ELF-1 (cell line): Measurements from ENCODE around the gene ANKRD52.

Source experiments
- DNase-seq: peaks from one replicate; pipeline ENCODE4 v3.0.0-alpha.2; 2016; ENCODE audit warnings: low read depth, low spot score

Gene ANKRD52

GRCh38 chr12:56241424-56242303 lies 16.5 kb downstream of the ANKRD52 start:
- no peak for DNase-seq

- no peak for DNase-seq
Observed at GRCh38 chr12:56237552-56237951, 20.6 kb downstream of the ANKRD52 start.

GRCh38 chr12:56236985-56237384 lies 21.2 kb downstream of the ANKRD52 start:
- no peak for DNase-seq

- no peak for DNase-seq
Observed at GRCh38 chr12:56236091-56236490, 22.1 kb downstream of the ANKRD52 start.

GRCh38 chr12:56234746-56235436 lies 23.3 kb downstream of the ANKRD52 start:
- no peak for DNase-seq

GRCh38 chr12:56231184-56231582 lies 27.0 kb downstream of the ANKRD52 start:
- no peak for DNase-seq

GRCh38 chr12:56230432-56231183 lies 27.6 kb downstream of the ANKRD52 start:
- DNase-seq = no peak

- DNase-seq = no peak
Observed at GRCh38 chr12:56229916-56230431, 28.2 kb downstream of the ANKRD52 start, which contains the start of gene SLC39A5. SLC39A5 (plus strand) TSS chr12:56230051; CDS start chr12:56231275, 1,224 bp downstream.

GRCh38 chr12:56229082-56229481 lies 29.1 kb downstream of the ANKRD52 start:
- no peak for DNase-seq

GRCh38 chr12:56224954-56225353 lies 33.2 kb downstream of the ANKRD52 start:
- DNase-seq = no peak

GRCh38 chr12:56224102-56224701 lies 34.0 kb downstream of the ANKRD52 start, which contains the start of gene NABP2:
NABP2 (plus strand) TSS chr12:56224342; CDS start chr12:56224857, 515 bp downstream.
- peak; percentile 99 for DNase-seq

- no peak for DNase-seq
Observed at GRCh38 chr12:56223571-56224101, 34.5 kb downstream of the ANKRD52 start.

GRCh38 chr12:56222531-56222895 lies 35.7 kb downstream of the ANKRD52 start:
- no peak for DNase-seq

- DNase-seq = peak; percentile 100
Observed at GRCh38 chr12:56221757-56222530, 36.2 kb downstream of the ANKRD52 start, which contains the start of gene RNF41. RNF41 (minus strand) TSS chr12:56221922; CDS start chr12:56214047, 7,875 bp downstream.

GRCh38 chr12:56221232-56221756 lies 36.9 kb downstream of the ANKRD52 start:
- DNase-seq = peak; percentile 74

GRCh38 chr12:56220611-56221231 lies 37.5 kb downstream of the ANKRD52 start:
- no peak for DNase-seq

GRCh38 chr12:56219840-56220239 lies 38.3 kb downstream of the ANKRD52 start:
- DNase-seq = no peak

GRCh38 chr12:56216461-56216860 lies 41.7 kb downstream of the ANKRD52 start:
- DNase-seq = no peak

GRCh38 chr12:56213878-56214277 lies 44.3 kb downstream of the ANKRD52 start:
- DNase-seq = no peak
